ENCODE data around the gene MAST4. TPM values are rescaled to one million over a fixed set of nuclear protein-coding genes. Genes with fewer than 3 reads are reported as not detected.

The MAST4 gene
- total RNA-seq, 1 experiment from 2014 or later = 26.5 TPM

- BruUV-seq (replicated peaks) = no TSS peak
- CTCF ChIA-PET = interaction anchor here (1.8 kb wide), 1 partner anchor 339 kb away, joined by 6 read pairs; no protein-coding TSS in a partner anchor
- H3K9me3 Mint-ChIP-seq (ENCODE audit: unreplicated experiment) = no peaks in the 10 kb centered on the region
- no peaks in the 10 kb centered on the region for H3K36me3 Mint-ChIP-seq (ENCODE audit: insufficient read depth, unreplicated experiment)
- no peaks in the 10 kb centered on the region for H3K4me1 Mint-ChIP-seq (ENCODE audit: insufficient read depth, unreplicated experiment)
- peaks cover 5% of the 10 kb centered on the region for H3K27me3 Mint-ChIP-seq (ENCODE audit: insufficient read depth, unreplicated experiment)
- no peak for DNase-seq (ENCODE audit: unreplicated experiment)
- H3K4me3 Mint-ChIP-seq (ENCODE audit: unreplicated experiment) = no peak overlapping the region
- POLR2A ChIA-PET = interaction anchor here (0.6 kb wide), 1 partner anchor 24 kb away, joined by 3 read pairs; no protein-coding TSS in a partner anchor
- no peak for TF ChIP-seq CTCF (IDR thresholded peaks at IDR 0.05; ENCODE audit: unreplicated experiment)
- no peak overlapping the region for H3K27ac Mint-ChIP-seq (ENCODE audit: low read depth, unreplicated experiment)
- intact Hi-C loops (cut with micrococcal nuclease) = no loop called here
These were observed 48.8 kb downstream of the MAST4 start for GRCh38 chr5:66645039-66645438.

- no peaks in the 10 kb centered on the region for H3K4me1 Mint-ChIP-seq (ENCODE audit: insufficient read depth, unreplicated experiment)
- H3K9me3 Mint-ChIP-seq (ENCODE audit: unreplicated experiment) = no peaks in the 10 kb centered on the region
- DNase-seq (ENCODE audit: unreplicated experiment) = peak; percentile 3
- H3K4me3 Mint-ChIP-seq (ENCODE audit: unreplicated experiment) = no peak overlapping the region
- H3K36me3 Mint-ChIP-seq (ENCODE audit: insufficient read depth, unreplicated experiment) = no peaks in the 10 kb centered on the region
- intact Hi-C loops (cut with micrococcal nuclease) = no loop called here
- H3K27ac Mint-ChIP-seq (ENCODE audit: low read depth, unreplicated experiment) = no peak overlapping the region
- no peak for TF ChIP-seq CTCF (IDR thresholded peaks at IDR 0.05; ENCODE audit: unreplicated experiment)
- BruUV-seq (replicated peaks) = no TSS peak
- POLR2A ChIA-PET = interaction anchor here (0.7 kb wide), 1 partner anchor 107 kb away, joined by 3 read pairs; no protein-coding TSS in a partner anchor
- no peaks in the 10 kb centered on the region for H3K27me3 Mint-ChIP-seq (ENCODE audit: insufficient read depth, unreplicated experiment)
- CTCF ChIA-PET = interaction anchor here (0.5 to 1.0 kb wide), 2 partner anchors 12 to 240 kb away, joined by 3 read pairs; no protein-coding TSS in a partner anchor
These were observed 50.4 kb downstream of the MAST4 start for GRCh38 chr5:66646570-66646969.

- no peaks in the 10 kb centered on the region for H3K27me3 Mint-ChIP-seq (ENCODE audit: insufficient read depth, unreplicated experiment)
- H3K27ac Mint-ChIP-seq (ENCODE audit: low read depth, unreplicated experiment) = no peak overlapping the region
- BruUV-seq (replicated peaks) = no TSS peak
- DNase-seq (ENCODE audit: unreplicated experiment) = no peak
- no peak for TF ChIP-seq CTCF (IDR thresholded peaks at IDR 0.05; ENCODE audit: unreplicated experiment)
- no peaks in the 10 kb centered on the region for H3K4me1 Mint-ChIP-seq (ENCODE audit: insufficient read depth, unreplicated experiment)
- CTCF ChIA-PET = interaction anchor here (0.5 kb wide), 1 partner anchor 240 kb away, joined by 3 read pairs; no protein-coding TSS in a partner anchor
- H3K9me3 Mint-ChIP-seq (ENCODE audit: unreplicated experiment) = no peaks in the 10 kb centered on the region
- intact Hi-C loops (cut with micrococcal nuclease) = no loop called here
- no peaks in the 10 kb centered on the region for H3K36me3 Mint-ChIP-seq (ENCODE audit: insufficient read depth, unreplicated experiment)
- POLR2A ChIA-PET = interaction anchor here (0.6 to 1.0 kb wide), 2 partner anchors 8 to 9 kb away, joined by 3 read pairs; no protein-coding TSS in a partner anchor
- H3K4me3 Mint-ChIP-seq (ENCODE audit: unreplicated experiment) = no peak overlapping the region
These were observed 51.1 kb downstream of the MAST4 start for GRCh38 chr5:66647146-66647856.

GRCh38 chr5:66652818-66653217, 56.6 kb downstream of the MAST4 start:
- Mint-ChIP-seq H3K4me1 (ENCODE audit: insufficient read depth, unreplicated experiment) (peaks cover 7% of the 10 kb centered on the region), H3K27me3 (ENCODE audit: insufficient read depth, unreplicated experiment) (no peaks in the 10 kb centered on the region), H3K9me3 (ENCODE audit: unreplicated experiment) (no peaks in the 10 kb centered on the region), H3K4me3 (ENCODE audit: unreplicated experiment) (no peak overlapping the region), H3K27ac (ENCODE audit: low read depth, unreplicated experiment) (no peak overlapping the region), H3K36me3 (ENCODE audit: insufficient read depth, unreplicated experiment) (no peaks in the 10 kb centered on the region)
- no peak for DNase-seq (ENCODE audit: unreplicated experiment)
- no TSS peak for BruUV-seq (replicated peaks)
- TF ChIP-seq CTCF (IDR thresholded peaks at IDR 0.05; ENCODE audit: unreplicated experiment) = no peak
- CTCF ChIA-PET = interaction anchor here (0.6 to 1.1 kb wide), 2 partner anchors 329 to 345 kb away, joined by 3 to 4 read pairs; no protein-coding TSS in a partner anchor
- intact Hi-C loops (cut with micrococcal nuclease) = no loop called here
- POLR2A ChIA-PET = no interaction called here
